LoVo (cell line): ENCODE data around the gene ERRFI1.
A peak's percentile ranks its signal among the peaks of the same experiment; 100 is the strongest.

Source experiments
- DNase-seq: peaks from one replicate; pipeline ENCODE4 v3.0.0-alpha.2; 2016; ENCODE audit warnings: low spot score

The ERRFI1 gene

GRCh38 chr1:8003438-8004112, 22.5 kb downstream of the ERRFI1 start:
- DNase-seq, result peak; percentile 60

GRCh38 chr1:8002921-8003320, 23.2 kb downstream of the ERRFI1 start:
- DNase-seq, result no peak

- DNase-seq, result no peak
Measured at GRCh38 chr1:8002329-8002910, 23.7 kb downstream of the ERRFI1 start.

GRCh38 chr1:7995437-7995836, 30.7 kb downstream of the ERRFI1 start:
- no peak for DNase-seq

- DNase-seq, result no peak
Measured at GRCh38 chr1:7994827-7995226, 31.3 kb downstream of the ERRFI1 start.

DNA sequence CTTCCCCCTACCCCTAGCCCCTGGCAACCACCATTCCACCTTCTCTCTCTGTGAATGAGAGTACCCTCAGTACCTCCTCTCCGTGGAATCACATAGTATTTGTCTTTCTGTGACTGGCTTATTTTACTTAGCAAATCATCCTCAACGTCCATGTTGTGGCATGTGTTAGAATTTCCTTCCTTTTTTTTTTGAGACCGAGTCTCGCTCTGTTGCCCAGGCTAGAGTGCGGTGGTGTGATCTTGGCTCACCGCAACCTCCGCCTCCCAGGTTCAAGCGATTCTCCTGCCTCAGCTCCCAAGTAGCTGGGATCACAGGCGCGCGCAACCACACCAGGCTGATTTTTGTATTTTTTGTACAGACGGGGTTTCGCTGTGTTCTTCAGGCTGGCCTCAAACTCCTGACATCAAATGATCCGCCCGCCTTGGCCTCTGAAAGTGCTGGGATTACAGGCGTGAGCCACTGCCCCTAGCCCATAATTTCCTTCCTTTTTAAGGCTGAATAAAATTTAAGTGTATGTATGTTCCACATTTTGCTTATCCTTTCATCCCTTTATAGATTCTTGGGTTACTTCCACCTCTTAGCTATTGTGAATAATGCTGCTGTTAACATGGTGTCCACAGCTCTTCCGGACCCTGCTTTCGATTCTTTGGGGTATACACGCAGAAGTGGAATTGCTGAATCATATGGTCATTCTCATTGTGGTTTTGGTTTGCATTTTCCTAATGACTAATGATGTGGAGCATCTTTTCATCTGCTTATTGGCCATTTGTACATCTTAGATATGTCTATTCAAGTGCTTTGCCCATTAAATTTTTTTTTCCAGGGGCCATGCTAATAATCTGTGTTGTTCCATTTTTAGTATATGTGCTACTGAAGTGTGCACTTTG, 32.3 kb downstream of the ERRFI1 start:
- no peak for DNase-seq

- DNase-seq, result no peak
Measured at GRCh38 chr1:7992885-7993284, 33.2 kb downstream of the ERRFI1 start.

DNA sequence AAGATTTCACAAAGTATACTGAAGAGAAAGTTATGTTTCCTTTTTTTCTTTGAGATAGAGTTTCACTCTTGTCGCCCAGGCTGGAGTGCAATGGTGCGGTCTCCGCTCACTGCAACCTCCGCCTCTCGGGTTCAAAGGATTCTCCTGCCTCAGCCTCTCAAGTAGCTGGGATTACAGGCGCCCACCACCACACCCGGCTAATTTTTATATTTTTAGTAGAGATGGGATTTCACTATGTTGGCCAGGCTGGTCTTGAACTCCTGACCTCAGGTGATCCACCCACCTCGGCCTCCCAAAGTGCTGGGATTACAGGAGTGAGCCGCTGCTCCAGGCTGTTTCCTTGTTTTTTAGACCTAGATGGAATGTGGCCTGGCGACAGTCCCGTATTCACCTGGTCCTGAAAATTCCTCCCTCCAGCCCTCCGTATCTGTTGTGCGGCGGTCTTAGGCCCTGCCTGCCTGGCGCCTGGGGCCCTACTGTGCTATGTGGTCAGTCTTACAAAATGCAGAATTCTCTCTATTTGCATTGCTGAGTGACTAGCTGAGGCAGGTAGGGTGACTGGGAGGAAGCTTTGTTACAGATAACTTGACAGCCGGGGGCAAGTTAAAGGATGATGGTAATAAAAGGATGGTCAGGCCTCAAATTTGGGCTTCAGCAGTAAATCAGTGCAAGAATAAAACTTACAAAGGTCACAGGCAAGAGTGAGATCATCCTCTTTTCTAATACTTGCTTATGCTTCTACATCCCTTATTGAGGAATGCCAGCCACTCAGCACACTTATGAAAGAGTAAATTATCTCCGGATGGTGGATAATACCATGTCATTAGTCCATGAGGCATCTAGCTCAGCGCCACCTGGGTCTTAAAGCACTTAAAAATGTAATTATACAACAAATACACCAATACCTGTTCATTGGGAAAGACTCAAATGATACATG, 34.3 kb downstream of the ERRFI1 start:
- DNase-seq, result no peak

DNA sequence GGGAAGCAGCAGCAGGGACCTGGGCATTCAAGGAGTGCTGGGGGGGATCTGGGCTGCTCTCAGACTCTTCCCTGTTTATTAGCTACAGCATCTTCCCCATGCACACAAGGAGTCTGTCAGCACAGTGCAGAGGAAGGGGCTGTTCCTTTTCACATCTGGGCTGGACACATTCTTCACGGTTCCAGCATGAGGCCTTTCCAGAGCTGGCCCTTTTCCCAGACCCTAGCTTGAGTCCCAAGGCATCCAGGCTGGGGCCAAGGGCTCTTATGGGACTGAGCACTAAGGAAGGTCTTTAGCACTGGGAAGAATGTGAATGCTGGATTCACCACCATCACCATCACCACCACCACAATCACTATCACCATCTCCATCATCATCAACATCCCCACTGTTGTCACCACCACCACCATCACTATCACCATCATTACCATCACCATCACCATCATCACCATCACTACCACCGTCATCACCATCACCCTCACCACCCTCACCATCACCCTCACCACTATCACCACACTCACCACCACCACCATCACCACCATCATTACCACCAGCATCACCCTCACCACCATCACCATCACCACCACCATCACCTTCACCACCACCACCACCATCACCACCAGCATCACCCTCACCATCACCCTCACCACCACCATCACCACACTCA, 36.2 kb downstream of the ERRFI1 start:
- no peak for DNase-seq

- DNase-seq, result no peak
Measured at GRCh38 chr1:7988576-7988975, 37.5 kb downstream of the ERRFI1 start.

DNA sequence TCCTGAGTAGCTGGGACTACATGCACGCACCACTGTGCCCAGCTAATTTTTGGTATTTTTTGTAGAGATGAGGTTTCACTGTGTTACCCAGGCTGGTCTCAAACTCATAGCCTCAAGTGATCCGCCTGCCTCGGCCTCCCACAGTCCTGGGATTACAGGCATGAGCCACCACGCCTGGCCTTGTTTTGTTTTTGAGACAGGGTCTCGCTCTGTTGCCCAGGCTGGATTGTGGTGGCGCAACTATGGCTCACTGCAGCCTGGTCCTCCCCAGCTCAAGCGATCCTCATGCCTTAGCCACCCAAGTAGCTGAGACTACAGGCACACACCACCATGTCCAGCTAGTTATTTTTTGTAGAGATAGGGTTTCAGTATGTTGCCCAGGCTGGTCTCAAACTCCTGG, 38.6 kb downstream of the ERRFI1 start:
- DNase-seq, result no peak

DNA sequence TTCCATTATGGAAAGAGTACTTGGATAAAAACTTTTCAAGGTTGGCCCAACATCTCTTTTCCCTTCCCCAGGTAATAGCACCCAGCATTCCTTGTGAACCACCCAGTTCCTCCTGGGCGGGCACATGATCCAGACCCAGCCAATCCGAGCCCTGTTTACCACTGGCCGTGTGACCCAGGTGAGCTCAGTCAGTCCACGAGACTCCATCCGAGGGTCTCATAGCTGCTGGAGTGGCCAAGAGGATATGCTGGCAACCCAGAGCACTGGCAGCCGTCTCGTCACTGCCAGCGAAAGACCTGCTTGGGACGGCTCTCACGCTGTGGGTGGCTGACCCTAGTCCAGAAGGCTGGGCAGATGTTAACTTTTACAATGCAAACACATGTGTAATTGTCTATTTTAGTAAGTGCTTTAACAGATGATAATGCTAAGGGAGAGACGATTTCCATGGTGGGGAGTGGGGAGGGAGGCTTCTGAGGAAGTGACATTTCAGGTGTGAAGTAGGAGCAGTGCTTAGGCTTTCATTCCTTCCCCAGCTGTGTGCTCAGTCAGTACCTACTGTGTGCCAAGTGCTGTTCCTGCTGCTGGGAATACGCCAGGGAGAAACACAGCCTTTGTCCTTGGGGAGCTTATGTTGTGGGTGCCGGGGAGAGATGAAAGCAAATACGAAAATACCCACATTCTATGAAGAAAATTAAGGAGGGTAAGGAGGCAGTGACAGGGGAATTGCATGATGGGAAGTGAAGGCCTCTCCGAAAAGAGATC, 40.1 kb downstream of the ERRFI1 start:
- DNase-seq, result no peak

DNA sequence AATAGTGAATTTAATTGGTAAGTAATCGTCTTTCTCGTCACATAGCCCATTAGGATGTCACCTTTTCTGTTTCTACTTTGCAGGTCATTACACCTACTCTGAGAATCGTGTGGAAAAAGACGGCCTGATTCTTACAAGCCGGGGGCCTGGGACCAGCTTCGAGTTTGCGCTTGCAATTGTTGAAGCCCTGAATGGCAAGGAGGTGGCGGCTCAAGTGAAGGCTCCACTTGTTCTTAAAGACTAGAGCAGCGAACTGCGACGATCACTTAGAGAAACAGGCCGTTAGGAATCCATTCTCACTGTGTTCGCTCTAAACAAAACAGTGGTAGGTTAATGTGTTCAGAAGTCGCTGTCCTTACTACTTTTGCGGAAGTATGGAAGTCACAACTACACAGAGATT, 41.3 kb downstream of the ERRFI1 start:
- no peak for DNase-seq

GRCh38 chr1:7983086-7983778, 42.9 kb downstream of the ERRFI1 start:
- no peak for DNase-seq

DNA sequence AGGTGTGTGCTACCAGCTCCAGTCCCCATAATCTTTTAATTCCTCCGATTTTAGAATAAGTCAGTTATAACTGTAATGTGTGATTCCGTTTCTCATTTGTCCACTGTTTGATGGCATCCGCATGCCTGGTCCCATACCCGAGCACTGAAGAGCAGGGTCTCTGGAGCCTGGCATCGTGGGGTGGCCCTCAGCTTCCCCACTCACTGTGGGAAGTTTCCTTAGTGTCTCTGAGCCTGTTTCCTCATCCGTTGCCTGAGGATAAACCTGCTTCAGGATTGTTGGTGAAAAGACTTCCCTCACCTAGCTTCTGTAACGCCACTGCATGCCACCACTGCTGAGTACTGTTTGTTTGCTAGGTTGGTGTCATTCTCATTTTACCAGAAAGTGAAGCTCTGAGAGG, 45.1 kb downstream of the ERRFI1 start:
- DNase-seq, result no peak

GRCh38 chr1:7975212-7975865, 50.8 kb downstream of the ERRFI1 start:
- peak; percentile 71 for DNase-seq

GRCh38 chr1:7973086-7973485, 53.0 kb downstream of the ERRFI1 start:
- DNase-seq, result no peak

GRCh38 chr1:7972285-7972684, 53.8 kb downstream of the ERRFI1 start:
- DNase-seq, result no peak

- DNase-seq, result no peak
Measured at GRCh38 chr1:7971024-7971423, 55.1 kb downstream of the ERRFI1 start.

GRCh38 chr1:7970246-7970645, 55.9 kb downstream of the ERRFI1 start:
- DNase-seq, result no peak
